HepG2 (cell line): ENCODE measurements around the gene ARID5B.

ENCODE experiments used
- CBX5 ChIP-seq: sonication (generic); formaldehyde crosslinking; IDR thresholded peaks from 2 replicates; pipeline ENCODE4 v1.4.0; 2020; ENCODE audit warnings: missing genetic modification reagents, borderline replicate concordance
- CTCF ChIP-seq: sonication (generic); formaldehyde crosslinking; IDR thresholded peaks from 2 replicates; pipeline ENCODE4 v1.5.0; 2020; ENCODE audit warnings: mild to moderate bottlenecking, missing genetic modification reagents, moderate library complexity
- ERF ChIP-seq: IDR thresholded peaks from 2 replicates; pipeline ENCODE4 v1.6.1; 2018; ENCODE audit warnings: missing biosample characterization, missing genetic modification reagents
- POLR2AphosphoS5 ChIP-seq: IDR thresholded peaks from 2 replicates; pipeline ENCODE4 v1.6.1; 2012; ENCODE audit warnings: low read depth, low read length
- YEATS2 ChIP-seq: sonication (generic); formaldehyde crosslinking; IDR thresholded peaks from 2 replicates; pipeline ENCODE4 v1.4.0; 2020; ENCODE audit warnings: missing genetic modification reagents, borderline replicate concordance

- TF ChIP-seq POLR2AphosphoS5 = no peak
- no peak for TF ChIP-seq YEATS2
- TF ChIP-seq ERF (CRISPR knock-in tag) = no peak
- TF ChIP-seq CBX5 (CRISPR knock-in tag) = no peak
- no peak for TF ChIP-seq CTCF
These were observed 149.5 kb downstream of the ARID5B start for GRCh38 chr10:62050893-62051433.
